Sigmoid colon (tissue), 4 donors: Measurements from ENCODE around the gene PAF1.

ENCODE experiments used
- CTCF ChIP-seq, 4 experiments: fragments of 450-650 bp in 3 of 4; fragments of 200-600 bp in 1 of 4; IDR thresholded peaks; one replicate each; pipeline ENCODE4 v1.5.1; 2016 to 2019; ENCODE audit warnings: antibody characterized with exemption in 4 of 4, mild to moderate bottlenecking in 3 of 4, moderate library complexity in 2 of 4
- EP300 ChIP-seq, 4 donors: sonication (generic); formaldehyde crosslinking; IDR thresholded peaks; one replicate each; pipeline ENCODE4 v1.6.1; 2017; ENCODE audit warnings: antibody characterized with exemption in 4 of 4
- POLR2A ChIP-seq, 2 donors: fragments of 450-650 bp; IDR thresholded peaks; one replicate each; pipeline ENCODE4 v1.6.1; 2016; ENCODE audit warnings: antibody characterized with exemption in 2 of 2, mild to moderate bottlenecking in 2 of 2, moderate library complexity in 2 of 2

GRCh38 chr19:39412100-39412866 is 21.4 kb upstream of the PAF1 start, which contains the start of gene PLEKHG2:
- TF ChIP-seq POLR2A (IDR thresholded peaks at IDR 0.05) (peak; percentile 60 to 89), CTCF (IDR thresholded peaks at IDR 0.05) (peak; percentile 85 to 95 (median 90)), EP300 (IDR thresholded peaks at IDR 0.05) (peak in 2 of 4 donors; percentile 69 to 70)
